HCT116 (cell line): ENCODE results near the gene ZPR1. TPM values are rescaled to one million over a fixed set of nuclear protein-coding genes. Genes with fewer than 3 reads are reported as not detected.

Experiments
- ATAC-seq: fragments of 200-7000 bp; cut with Tn5 transposase; 2 replicates; pipeline ENCODE4 v1.9.1; 2020; ENCODE audit warnings: mild to moderate bottlenecking, moderate library complexity
- BruUV-seq: library from RNA; stranded (reverse); fragments of 400-500 nt; replicated peaks from 2 replicates; lab custom pipeline; 2021; lab: Mats Ljungman, UMichigan
- CTCF ChIA-PET: fragments of 300-600 bp; sonication (Branson Sonifier 250); formaldehyde crosslinking; loops from one replicate; lab custom pipeline; 2021; ENCODE audit warnings: antibody characterized with exemption; lab: Charles Lee
- POLR2A ChIA-PET: fragments of 300-600, 350-600 bp; sonication (Branson Sonifier 250); formaldehyde crosslinking; loops from one replicate; lab custom pipeline; 2021; ENCODE audit warnings: antibody characterized with exemption; lab: Charles Lee
- RAD21 ChIA-PET, 2 experiments: fragments of 300-600 bp; sonication (Branson Sonifier 250); formaldehyde crosslinking; loops; one replicate each; lab custom pipeline; 2023; ENCODE audit warnings: low total read pairs in 2 of 2; ENCODE audit not compliant: uncharacterized antibody in 2 of 2, unreplicated experiment in 2 of 2, low non-redundant PET in 1 of 2; lab: Charles Lee
- DNase-seq: peaks from one replicate; pipeline ENCODE4 v3.0.0-alpha.2; 2010; ENCODE audit warnings: low read depth, low spot score
- H2AFZ ChIP-seq: fragments of 200-600 bp; shearing (Covaris generic), sonication (generic); 2 replicates; pipeline ENCODE4 v1.6.1; 2017; ENCODE audit warnings: low read depth, mixed run types, mixed read lengths, antibody characterized with exemption, low read length; ENCODE audit not compliant: poor library complexity, severe bottlenecking
- H3K27ac ChIP-seq: 2 replicates; pipeline ENCODE4 v1.5.1; 2012; ENCODE audit warnings: low read depth, low read length
- H3K27me3 ChIP-seq: fragments of 200-600 bp; sonication (generic); 2 replicates; pipeline ENCODE4 v1.6.1; 2016; ENCODE audit warnings: mixed run types, low read length, mixed read lengths; ENCODE audit not compliant: insufficient read depth
- H3K36me3 ChIP-seq, 2 experiments: fragments of 200-500 bp in 1 of 2; fragments of 200-600 bp in 1 of 2; sonication (Bioruptor generic) in 1 of 2; sonication (generic) in 1 of 2; 2 replicates each; pipeline versions ENCODE4 v1.5.1 to v1.6.1; 2014 to 2016; ENCODE audit warnings: low read length in 2 of 2, inconsistent platforms in 1 of 2, mixed read lengths in 1 of 2, mixed run types in 1 of 2; ENCODE audit not compliant: insufficient read depth in 2 of 2, control insufficient read depth in 1 of 2
- H3K4me1 ChIP-seq, 2 experiments: fragments of 200-600 bp in 1 of 2; sonication (generic) in 1 of 2; 2 replicates each; pipeline versions ENCODE4 v1.5.1 to v1.6.1; 2012 to 2017; ENCODE audit warnings: low read length in 2 of 2, inconsistent platforms in 1 of 2, mild to moderate bottlenecking in 1 of 2, mixed read lengths in 1 of 2, mixed run types in 1 of 2, moderate library complexity in 1 of 2; ENCODE audit not compliant: insufficient read depth in 2 of 2, control insufficient read depth in 1 of 2
- H3K4me2 ChIP-seq: fragments of 200-600 bp; sonication (generic); 2 replicates; pipeline ENCODE4 v1.6.1; 2017; ENCODE audit warnings: mixed run types, low read length, mixed read lengths
- H3K4me3 ChIP-seq, 2 experiments: fragments of 200-600 bp in 1 of 2; sonication (generic) in 1 of 2; replicated peaks in 1 of 2; 2 replicates each; pipeline ENCODE4 v1.5.1; 2011 to 2016; ENCODE audit warnings: low read length in 2 of 2, control low read depth in 1 of 2, low read depth in 1 of 2, mild to moderate bottlenecking in 1 of 2, mixed read lengths in 1 of 2, mixed run types in 1 of 2
- H3K79me2 ChIP-seq: fragments of 200-600 bp; sonication (generic); 2 replicates; pipeline ENCODE4 v1.6.1; 2017; ENCODE audit warnings: mild to moderate bottlenecking, mixed run types, low read length, moderate library complexity, mixed read lengths; ENCODE audit not compliant: insufficient read depth
- H3K9ac ChIP-seq: fragments of 200-600 bp; sonication (generic); 2 replicates; pipeline ENCODE4 v1.6.1; 2016; ENCODE audit warnings: low read length, mixed read lengths
- H3K9me2 ChIP-seq: fragments of 200-600 bp; sonication (generic), shearing (Covaris generic); 2 replicates; pipeline ENCODE4 v1.6.1; 2017; ENCODE audit warnings: mixed run types, mild to moderate bottlenecking, moderate library complexity; ENCODE audit not compliant: insufficient read depth
- H3K9me3 ChIP-seq, 2 experiments: fragments of 200-500 bp in 1 of 2; fragments of 200-600 bp in 1 of 2; sonication (Bioruptor generic) in 1 of 2; sonication (generic) in 1 of 2; 2 replicates each; pipeline ENCODE4 v1.6.1; 2014 to 2017; ENCODE audit warnings: low read length in 2 of 2, mixed read lengths in 2 of 2, inconsistent platforms in 1 of 2, low read depth in 1 of 2, mild to moderate bottlenecking in 1 of 2, mixed run types in 1 of 2, moderate library complexity in 1 of 2; ENCODE audit not compliant: control insufficient read depth in 1 of 2, insufficient read depth in 1 of 2
- H4K20me1 ChIP-seq: fragments of 200-600 bp; sonication (generic), shearing (Covaris generic); 2 replicates; pipeline ENCODE4 v1.6.1; 2017; ENCODE audit warnings: mixed run types, mild to moderate bottlenecking, moderate library complexity; ENCODE audit not compliant: insufficient read depth
- CBX3 ChIP-seq: IDR thresholded peaks from 2 replicates; pipeline ENCODE4 v1.6.1; 2012; ENCODE audit warnings: low read depth
- ELF1 ChIP-seq: IDR thresholded peaks from 2 replicates; pipeline ENCODE4 v1.6.1; 2012; ENCODE audit warnings: low read depth, borderline replicate concordance
- EZH2 ChIP-seq: fragments of 200-600 bp; sonication (generic); IDR thresholded peaks from 2 replicates; pipeline ENCODE4 v1.6.1; 2017; ENCODE audit warnings: antibody characterized with exemption, mixed run types
- EZH2phosphoT487 ChIP-seq: fragments of 200-600 bp; IDR thresholded peaks from 2 replicates; pipeline ENCODE4 v1.6.1; 2018; ENCODE audit warnings: antibody characterized with exemption, borderline replicate concordance
- FOSL1 ChIP-seq: IDR thresholded peaks from 2 replicates; pipeline ENCODE4 v1.6.1; 2012; ENCODE audit warnings: low read depth
- MAX ChIP-seq: IDR thresholded peaks from 2 replicates; pipeline ENCODE4 v1.6.1; 2012
- RAD21 ChIP-seq: IDR thresholded peaks from 2 replicates; pipeline ENCODE4 v1.6.1; 2012; ENCODE audit warnings: low read depth, mild to moderate bottlenecking
- SP1 ChIP-seq: IDR thresholded peaks from 2 replicates; pipeline ENCODE4 v1.6.1; 2012; ENCODE audit warnings: low read depth
- TCF7L2 ChIP-seq: IDR thresholded peaks from 2 replicates; pipeline ENCODE4 v1.7.0; 2011; ENCODE audit warnings: borderline replicate concordance, inconsistent platforms; ENCODE audit not compliant: insufficient read depth, insufficient read length; ENCODE audit errors: extremely low read depth
- ZBTB33 ChIP-seq: IDR thresholded peaks from 2 replicates; pipeline ENCODE4 v1.6.1; 2011; ENCODE audit warnings: mild to moderate bottlenecking, low read length, moderate library complexity; ENCODE audit not compliant: insufficient replicate concordance; ENCODE audit errors: extremely low read depth
- intact Hi-C: fragments of 100-400 bp; cut with micrococcal nuclease; formaldehyde crosslinking; loops from 2 replicates; pipeline ENCODE4 v1.10.0; 2022
- total RNA-seq: library from RNA; stranded (reverse); gene quantifications from one replicate; pipeline ENCODE4 v1.2.1, GENCODE V29; 2021; ENCODE audit not compliant: unreplicated experiment

Gene ZPR1
- total RNA-seq, 1 experiment from 2014 or later: 56.3 TPM

- Histone ChIP-seq H3K9me3 (no peaks in the 10 kb centered on the region), H3K4me2 (no peak overlapping the region), H3K9me2 (no peaks in the 10 kb centered on the region), H3K36me3 (no peaks in the 10 kb centered on the region), H2AFZ (no peak overlapping the region), H3K27ac (no peak overlapping the region), H3K27me3 (no peaks in the 10 kb centered on the region), H3K79me2 (no peaks in the 10 kb centered on the region), H4K20me1 (no peaks in the 10 kb centered on the region), H3K9ac (no peak overlapping the region), H3K4me3 (no peak overlapping the region), H3K4me1 (peaks cover 8 to 15% of the 10 kb centered on the region in 2 experiments)
- BruUV-seq: no TSS peak
- CTCF ChIA-PET: no interaction called here
- ATAC-seq (no peak), DNase-seq (no peak)
- POLR2A ChIA-PET: interaction anchor here (0.6 kb wide), 1 partner anchor 47 kb away, joined by 3 read pairs; no protein-coding TSS in a partner anchor
- RAD21 ChIA-PET: no interaction called here
- intact Hi-C loops: no loop called here
- TF ChIP-seq RAD21: no peak
- no peak for TF ChIP-seq EZH2phosphoT487
These were observed 46.2 kb upstream of the ZPR1 start for GRCh38 chr11:116833816-116834534.

GRCh38 chr11:116833491-116833815 lies 45.6 kb upstream of the ZPR1 start:
- DNase-seq (no peak), ATAC-seq (no peak)
- Histone ChIP-seq H3K27ac (no peak overlapping the region), H3K9me2 (no peaks in the 10 kb centered on the region), H3K9ac (no peak overlapping the region), H3K4me3 (no peak overlapping the region), H4K20me1 (no peaks in the 10 kb centered on the region), H3K9me3 (no peaks in the 10 kb centered on the region), H3K27me3 (no peaks in the 10 kb centered on the region), H3K4me1 (peaks cover 8 to 15% of the 10 kb centered on the region in 2 experiments), H3K4me2 (no peak overlapping the region), H2AFZ (no peak overlapping the region), H3K79me2 (no peaks in the 10 kb centered on the region), H3K36me3 (no peaks in the 10 kb centered on the region)
- ChIA-PET CTCF (no interaction called here), RAD21 (no interaction called here), POLR2A (no interaction called here)
- intact Hi-C loops: no loop called here
- BruUV-seq: no TSS peak
- no peak for TF ChIP-seq CBX3
- no peak for TF ChIP-seq EZH2phosphoT487
- TF ChIP-seq FOSL1: no peak
- TF ChIP-seq ELF1: no peak
- no peak for TF ChIP-seq ZBTB33
- no peak for TF ChIP-seq TCF7L2
- TF ChIP-seq MAX: no peak
- no peak for TF ChIP-seq SP1
- no peak for TF ChIP-seq EZH2
